Esophagus squamous epithelium (tissue), 4 donors: ENCODE results near the gene BANF2.

Experiments
- CTCF ChIP-seq, 6 experiments: fragments of 450-650 bp in 4 of 6; fragments of 200-600 bp in 2 of 6; sonication (generic) in 2 of 6; IDR thresholded peaks; one replicate each; pipeline ENCODE4 v1.5.1; 2016 to 2019; ENCODE audit warnings: antibody characterized with exemption in 6 of 6, mild to moderate bottlenecking in 4 of 6, moderate library complexity in 4 of 6
- POLR2A ChIP-seq, 4 donors: fragments of 450-650 bp; IDR thresholded peaks; one replicate each; pipeline ENCODE4 v1.6.1; 2017; ENCODE audit warnings: antibody characterized with exemption in 4 of 4, mild to moderate bottlenecking in 4 of 4, moderate library complexity in 3 of 4

- TF ChIP-seq POLR2A (IDR thresholded peaks at IDR 0.05) (no peak), CTCF (IDR thresholded peaks at IDR 0.05) (no peak)
These were observed 56.8 kb downstream of the BANF2 start for GRCh38 chr20:17756529-17756928.
